HG03280 (cell line): ENCODE results near the gene NCR1.
"Not testable (repeated sequence)": the region's sequence is repeated elsewhere in the genome, so short reads cannot be mapped to it uniquely, and the experiment has no call there.

ENCODE experiments used
- ATAC-seq: cut with Tn5 transposase; IDR thresholded peaks from one replicate; pipeline ENCODE4 v1.9.1; 2021; ENCODE audit warnings: mild to moderate bottlenecking, moderate library complexity; ENCODE audit not compliant: unreplicated experiment

The NCR1 gene, protein sequence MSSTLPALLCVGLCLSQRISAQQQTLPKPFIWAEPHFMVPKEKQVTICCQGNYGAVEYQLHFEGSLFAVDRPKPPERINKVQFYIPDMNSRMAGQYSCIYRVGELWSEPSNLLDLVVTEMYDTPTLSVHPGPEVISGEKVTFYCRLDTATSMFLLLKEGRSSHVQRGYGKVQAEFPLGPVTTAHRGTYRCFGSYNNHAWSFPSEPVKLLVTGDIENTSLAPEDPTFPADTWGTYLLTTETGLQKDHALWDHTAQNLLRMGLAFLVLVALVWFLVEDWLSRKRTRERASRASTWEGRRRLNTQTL

DNA sequence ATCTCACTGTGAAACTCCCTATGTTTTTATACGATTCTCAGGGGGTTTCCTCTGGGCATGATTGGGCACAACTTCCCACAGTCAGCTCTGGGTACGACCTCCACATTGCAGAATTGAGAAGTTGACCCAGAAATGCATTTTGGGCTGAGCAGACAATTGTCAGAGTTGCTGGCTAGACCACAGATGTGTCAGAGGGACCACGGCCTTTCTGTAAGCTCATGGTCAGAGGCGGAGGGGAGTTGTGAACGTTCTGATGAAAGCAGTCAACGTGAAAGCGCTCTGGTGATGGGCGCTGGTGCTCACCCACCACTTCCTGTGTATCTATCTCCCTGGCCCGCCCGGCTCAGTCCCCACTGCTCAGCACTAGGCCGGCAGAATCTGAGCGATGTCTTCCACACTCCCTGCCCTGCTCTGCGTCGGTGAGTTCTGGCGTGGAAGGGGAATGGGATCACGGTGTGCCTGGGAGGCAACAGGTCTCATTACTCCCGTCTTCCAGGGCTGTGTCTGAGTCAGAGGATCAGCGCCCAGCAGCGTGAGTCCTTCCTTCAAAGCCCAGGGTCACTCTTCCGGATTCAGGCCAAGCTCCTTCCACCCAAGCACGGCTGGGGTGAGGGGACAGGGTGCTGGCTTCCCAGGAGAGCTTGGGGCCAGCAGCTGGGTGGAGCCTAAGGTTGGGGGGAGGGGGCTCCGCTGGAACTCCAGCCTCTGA, at the start of gene NCR1:
TSS of gene NCR1 (plus strand) at position 346 of the 709 bp plus-strand sequence. CDS start at position 386, 40 bp downstream.
- no peak for ATAC-seq

GRCh38 chr19:54858476-54858875, 47.5 kb upstream of the NCR1 start:
- ATAC-seq: not testable (repeated sequence)

DNA sequence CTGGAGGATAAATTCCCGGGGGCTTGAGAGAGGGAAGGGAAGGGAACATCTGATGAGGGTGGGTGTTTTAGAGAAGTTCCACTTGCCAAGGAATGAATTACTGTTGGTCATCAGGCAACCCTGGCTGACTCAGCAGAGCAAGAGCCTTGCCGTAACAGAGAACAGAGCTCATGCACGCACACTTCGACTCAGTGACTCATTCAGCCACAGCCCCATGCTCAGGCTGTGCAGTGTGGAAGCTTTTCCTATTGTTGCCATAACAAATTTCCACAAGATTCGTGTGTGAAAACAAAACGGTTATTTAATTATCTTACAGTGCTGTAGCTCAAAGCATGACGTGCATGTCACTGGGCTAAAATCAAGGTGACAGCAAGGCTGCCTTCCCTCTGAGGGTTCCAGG, 46.5 kb upstream of the NCR1 start:
- ATAC-seq: not testable (repeated sequence)

GRCh38 chr19:54863459-54863858, 42.5 kb upstream of the NCR1 start:
- ATAC-seq: not testable (repeated sequence)

DNA sequence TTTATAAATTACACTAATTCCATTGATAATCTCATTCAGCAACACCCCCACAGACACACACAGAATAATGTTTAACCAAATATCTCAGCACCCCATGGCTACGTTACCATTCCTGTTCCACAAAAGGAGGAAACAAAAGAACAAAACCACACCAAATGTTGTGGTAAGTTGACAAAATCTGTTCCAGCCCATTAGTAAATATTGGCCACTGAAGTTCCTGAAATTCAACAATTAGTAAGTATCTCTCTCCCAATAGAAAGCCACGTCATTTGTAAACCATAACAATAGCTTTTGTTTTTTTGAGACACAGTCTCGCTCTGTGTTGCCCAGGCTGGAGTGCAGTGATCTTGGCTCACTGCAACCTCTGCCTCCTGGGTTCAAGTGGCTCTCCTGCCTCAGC, 34.3 kb upstream of the NCR1 start:
- no peak for ATAC-seq

DNA sequence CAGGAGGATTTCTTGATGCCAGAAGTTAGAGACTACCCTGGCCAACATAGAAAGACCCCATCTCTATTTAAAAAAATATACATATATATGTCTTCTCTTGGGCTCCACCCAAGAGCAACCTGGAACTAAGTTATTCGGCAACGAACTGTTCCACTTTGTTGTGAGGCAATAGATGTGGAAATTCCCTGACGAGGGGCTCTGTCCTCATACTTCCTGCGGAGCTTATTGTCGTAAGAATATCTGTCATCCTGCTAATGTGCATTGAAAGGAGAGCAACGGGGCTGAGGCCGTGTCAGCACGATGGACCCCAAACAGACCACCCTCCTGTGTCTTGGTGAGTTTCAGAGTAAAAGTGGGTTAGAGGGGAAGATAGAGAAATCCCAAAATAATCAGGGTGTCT, 32.0 kb upstream of the NCR1 start, which contains the start of gene FCAR:
TSS of gene FCAR (plus strand) at position 246 of the 400 bp plus-strand sequence. CDS start at position 301, 55 bp downstream.
- ATAC-seq: no peak

DNA sequence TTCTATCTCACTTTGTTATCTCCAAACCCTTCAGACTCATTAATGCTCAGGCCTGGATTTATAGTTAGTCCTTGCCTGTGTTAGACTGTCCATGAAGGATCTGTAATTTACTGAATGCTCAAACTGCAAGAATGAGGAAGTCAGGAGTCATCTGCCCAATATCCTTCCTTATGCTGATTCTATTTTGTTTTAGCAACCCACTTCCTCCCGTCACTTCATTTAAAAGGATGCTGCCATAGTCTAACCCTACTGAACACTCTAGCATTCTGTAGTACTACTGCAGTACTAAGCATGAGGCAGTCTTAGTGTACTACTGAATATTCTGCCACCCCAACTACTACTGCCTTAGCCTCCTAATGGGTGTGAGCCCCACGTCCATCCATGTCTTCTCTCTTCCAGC, 30.4 kb upstream of the NCR1 start:
- no peak for ATAC-seq

- no peak for ATAC-seq
Measured at GRCh38 chr19:54877471-54877870, 28.5 kb upstream of the NCR1 start.

GRCh38 chr19:54881884-54882283, 24.1 kb upstream of the NCR1 start:
- no peak for ATAC-seq

DNA sequence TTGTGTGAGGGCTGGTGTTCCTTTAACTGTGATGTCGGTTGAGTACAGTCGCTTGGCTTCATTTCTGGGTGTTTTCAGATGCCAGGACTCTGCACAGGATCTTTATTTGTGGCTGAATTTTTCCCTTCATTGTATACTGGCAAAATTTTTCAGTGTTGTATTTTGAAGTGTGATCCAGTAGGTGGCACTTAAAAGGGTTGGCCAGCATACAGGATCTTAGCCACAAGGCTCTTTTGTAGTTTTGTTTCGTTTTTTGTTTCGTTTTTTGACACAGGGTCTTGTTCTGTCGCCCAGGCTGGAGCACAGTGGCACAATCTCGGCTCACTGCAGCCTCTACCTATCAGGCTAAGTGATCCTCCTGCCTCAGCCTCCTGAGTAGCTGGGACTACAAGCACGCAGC, 23.2 kb upstream of the NCR1 start:
- ATAC-seq: no peak

- no peak for ATAC-seq
Measured at GRCh38 chr19:54883228-54883627, 22.7 kb upstream of the NCR1 start.

- no peak for ATAC-seq
Measured at GRCh38 chr19:54888239-54888638, 17.7 kb upstream of the NCR1 start.

GRCh38 chr19:54889566-54889965, 16.4 kb upstream of the NCR1 start:
- no peak for ATAC-seq

- no peak for ATAC-seq
Measured at GRCh38 chr19:54893406-54893805, 12.5 kb upstream of the NCR1 start.

GRCh38 chr19:54894106-54894505, 11.8 kb upstream of the NCR1 start:
- ATAC-seq: not testable (repeated sequence)

- no peak for ATAC-seq
Measured at GRCh38 chr19:54896036-54896435, 9.9 kb upstream of the NCR1 start.

DNA sequence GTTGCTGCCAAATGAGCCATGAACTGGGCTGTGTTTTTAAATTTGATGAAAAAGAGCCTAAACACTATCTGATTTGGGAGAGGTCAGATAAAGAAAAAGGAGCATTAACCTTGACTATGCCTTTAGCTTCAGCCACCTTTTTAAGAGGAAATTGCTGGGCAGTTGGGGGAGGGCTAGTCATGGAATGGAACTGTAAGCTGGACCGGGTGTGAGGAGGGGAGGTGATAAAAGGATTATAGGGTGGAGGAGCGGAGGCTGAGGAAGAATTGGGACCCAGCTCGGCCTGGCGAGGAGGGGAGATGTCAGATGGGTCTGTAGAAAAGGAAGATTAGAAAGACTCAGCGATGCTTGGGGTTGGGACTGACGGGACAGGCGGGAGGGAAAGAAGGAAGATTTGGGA, 7.3 kb upstream of the NCR1 start:
- not testable (repeated sequence) for ATAC-seq

- ATAC-seq: not testable (repeated sequence)
Measured at GRCh38 chr19:54899646-54900045, 6.3 kb upstream of the NCR1 start.

DNA sequence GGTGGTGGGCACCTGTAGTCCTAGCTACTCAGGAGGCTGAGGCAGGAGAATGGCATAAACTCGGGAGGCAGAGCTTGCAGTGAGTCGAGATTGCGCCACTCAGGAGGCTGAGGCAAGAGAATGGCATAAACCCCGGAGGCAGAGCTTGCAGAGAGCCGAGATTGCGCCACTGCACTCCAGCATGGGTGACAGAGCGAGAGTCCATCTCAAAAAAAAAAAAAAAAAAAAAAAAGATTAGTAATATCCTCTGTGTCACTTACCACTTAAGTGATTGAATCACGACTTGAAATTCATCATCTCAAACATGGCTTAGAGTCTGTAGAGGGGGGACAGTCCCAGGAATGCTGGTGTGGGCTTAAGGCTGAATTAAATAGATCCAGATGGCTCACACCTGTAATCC, 4.8 kb upstream of the NCR1 start:
- ATAC-seq: not testable (repeated sequence)

GRCh38 chr19:54902061-54902460, 3.9 kb upstream of the NCR1 start:
- ATAC-seq: no peak

DNA sequence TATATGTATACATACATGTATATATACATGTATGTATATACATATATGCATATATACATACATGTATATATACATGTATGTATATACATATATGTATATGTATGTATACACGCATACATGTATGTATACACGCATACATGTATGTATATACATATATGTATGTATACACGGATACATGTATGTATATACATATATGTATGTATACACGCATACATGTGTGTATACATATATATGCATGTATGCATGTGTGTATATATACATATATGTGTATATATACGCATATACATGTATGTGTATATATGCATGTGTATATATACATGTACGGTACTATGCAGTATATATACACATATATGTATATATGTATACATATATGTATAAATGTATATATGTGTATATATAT, 2.6 kb upstream of the NCR1 start:
- ATAC-seq: no peak

DNA sequence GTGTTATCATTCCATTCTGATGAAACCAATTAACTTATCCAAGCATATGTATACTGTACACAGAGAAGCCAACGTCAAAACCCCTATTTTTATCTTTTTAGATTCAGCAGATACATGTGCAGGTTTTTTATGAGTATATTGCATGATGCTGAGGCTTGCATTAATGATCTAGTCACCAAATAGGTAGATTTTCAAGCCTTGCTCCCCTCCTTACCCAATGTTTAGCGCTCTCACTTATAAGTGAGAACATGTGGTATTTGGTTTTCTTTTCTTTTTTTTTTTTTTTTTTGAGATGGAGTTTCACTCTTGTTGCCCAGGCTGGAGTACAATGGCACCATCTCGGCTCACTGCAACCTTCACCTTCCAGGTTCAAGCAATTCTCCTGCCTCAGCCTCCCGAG, 1.7 kb upstream of the NCR1 start:
- not testable (repeated sequence) for ATAC-seq
